Measurements from ENCODE around the gene ABHD6.
"Not testable (repeated sequence)": the region's sequence is repeated elsewhere in the genome, so short reads cannot be mapped to it uniquely, and the experiment has no call there.

Gene ABHD6

GRCh38 chr3:58237238-58237940 lies at the start of gene ABHD6:
Gene ABHD6 (plus strand): TSS chr3:58237792. CDS start chr3:58256587, 18,795 bp downstream.
- DNase-seq (ENCODE audit: low read depth, low spot score), result peak; percentile 86

- peak; percentile 73 for DNase-seq (ENCODE audit: low read depth, low spot score)
Observed at GRCh38 chr3:58188173-58188564, 49.4 kb upstream of the ABHD6 start.

GRCh38 chr3:58188921-58189451 lies 48.6 kb upstream of the ABHD6 start:
- peak; percentile 44 for DNase-seq (ENCODE audit: low read depth, low spot score)

- DNase-seq (ENCODE audit: low read depth, low spot score), result no peak
Observed at GRCh38 chr3:58189691-58190090, 47.9 kb upstream of the ABHD6 start.

- DNase-seq (ENCODE audit: low read depth, low spot score), result no peak
Observed at GRCh38 chr3:58190291-58190690, 47.3 kb upstream of the ABHD6 start.

- DNase-seq (ENCODE audit: low read depth, low spot score), result no peak
Observed at GRCh38 chr3:58190882-58191281, 46.7 kb upstream of the ABHD6 start.

GRCh38 chr3:58191361-58191991 lies 46.1 kb upstream of the ABHD6 start:
- DNase-seq (ENCODE audit: low read depth, low spot score), result no peak

- no peak for DNase-seq (ENCODE audit: low read depth, low spot score)
Observed at GRCh38 chr3:58192069-58192468, 45.5 kb upstream of the ABHD6 start.

GRCh38 chr3:58193682-58194407 lies 43.7 kb upstream of the ABHD6 start:
- DNase-seq (ENCODE audit: low read depth, low spot score), result no peak

GRCh38 chr3:58197588-58197987 lies 40.0 kb upstream of the ABHD6 start:
- DNase-seq (ENCODE audit: low read depth, low spot score), result no peak

- no peak for DNase-seq (ENCODE audit: low read depth, low spot score)
Observed at GRCh38 chr3:58198362-58198761, 39.2 kb upstream of the ABHD6 start.

GRCh38 chr3:58198804-58199203 lies 38.8 kb upstream of the ABHD6 start:
- no peak for DNase-seq (ENCODE audit: low read depth, low spot score)

- DNase-seq (ENCODE audit: low read depth, low spot score), result no peak
Observed at GRCh38 chr3:58200121-58200709, 37.4 kb upstream of the ABHD6 start.

GRCh38 chr3:58200846-58201355 lies 36.7 kb upstream of the ABHD6 start:
- DNase-seq (ENCODE audit: low read depth, low spot score), result no peak

- DNase-seq (ENCODE audit: low read depth, low spot score), result not testable (repeated sequence)
Observed at GRCh38 chr3:58201451-58201850, 36.1 kb upstream of the ABHD6 start.

- DNase-seq (ENCODE audit: low read depth, low spot score), result no peak
Observed at GRCh38 chr3:58202917-58203360, 34.7 kb upstream of the ABHD6 start.

GRCh38 chr3:58203541-58203940 lies 34.1 kb upstream of the ABHD6 start:
- no peak for DNase-seq (ENCODE audit: low read depth, low spot score)

GRCh38 chr3:58204720-58205119 lies 32.9 kb upstream of the ABHD6 start:
- no peak for DNase-seq (ENCODE audit: low read depth, low spot score)

GRCh38 chr3:58205981-58206380 lies 31.6 kb upstream of the ABHD6 start:
- no peak for DNase-seq (ENCODE audit: low read depth, low spot score)

- DNase-seq (ENCODE audit: low read depth, low spot score), result no peak
Observed at GRCh38 chr3:58206406-58207011, 31.1 kb upstream of the ABHD6 start.

GRCh38 chr3:58207954-58208353 lies 29.6 kb upstream of the ABHD6 start:
- DNase-seq (ENCODE audit: low read depth, low spot score), result no peak

Data from ELF-1 (cell line).